HTR-8/SVneo (cell line): ENCODE measurements around the gene ANKRD55.

Source experiments
- DNase-seq: peaks from one replicate; pipeline ENCODE4 v3.0.0; 2011; ENCODE audit warnings: low spot score, mixed read lengths; ENCODE audit not compliant: insufficient read length
- FAIRE-seq: peaks from 2 replicates; lab custom pipeline; 2011; peaks lifted over from hg19 to GRCh38; lab: Jason Lieb, UNC

Gene ANKRD55

DNA sequence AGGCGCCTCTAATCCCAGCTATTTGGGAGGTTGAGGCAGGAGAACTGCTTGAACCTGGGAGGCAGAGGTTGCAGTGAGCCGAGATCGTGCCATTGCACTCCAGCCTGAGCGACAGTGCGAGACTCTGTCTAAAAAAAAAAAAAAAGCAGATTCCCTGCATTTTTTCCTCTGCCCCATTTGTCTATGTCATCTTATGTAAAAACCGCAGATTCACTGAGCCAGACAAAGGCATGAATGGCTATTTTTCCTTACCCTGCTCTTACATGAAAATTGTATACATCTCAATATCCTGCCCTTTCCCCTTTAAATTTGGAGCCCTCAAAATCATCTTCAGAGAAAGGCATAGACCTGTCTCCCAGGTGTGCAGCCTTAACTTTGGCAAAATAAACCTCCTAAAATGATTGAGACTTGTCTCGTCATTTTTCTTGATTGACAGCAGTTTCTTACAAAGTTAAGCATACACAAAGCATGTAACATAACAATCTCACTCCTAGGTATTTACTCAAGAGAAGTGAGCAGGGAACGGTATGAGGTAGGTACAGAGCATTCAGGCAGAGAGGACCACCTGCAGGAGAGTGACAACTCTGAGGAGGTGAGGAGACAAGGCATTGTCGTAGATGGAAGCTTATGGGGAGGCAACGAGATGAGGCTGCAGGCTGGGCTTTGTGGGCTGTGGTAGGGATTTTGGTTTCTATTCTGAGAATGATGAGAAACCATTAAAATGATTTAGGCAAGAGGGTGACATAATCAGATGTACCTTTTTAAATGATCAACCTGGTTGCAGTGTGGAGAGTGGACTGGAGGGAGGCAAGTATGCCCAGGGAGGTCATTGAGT, 172.6 kb downstream of the ANKRD55 start:
- no peak for FAIRE-seq
- no peak for DNase-seq

DNA sequence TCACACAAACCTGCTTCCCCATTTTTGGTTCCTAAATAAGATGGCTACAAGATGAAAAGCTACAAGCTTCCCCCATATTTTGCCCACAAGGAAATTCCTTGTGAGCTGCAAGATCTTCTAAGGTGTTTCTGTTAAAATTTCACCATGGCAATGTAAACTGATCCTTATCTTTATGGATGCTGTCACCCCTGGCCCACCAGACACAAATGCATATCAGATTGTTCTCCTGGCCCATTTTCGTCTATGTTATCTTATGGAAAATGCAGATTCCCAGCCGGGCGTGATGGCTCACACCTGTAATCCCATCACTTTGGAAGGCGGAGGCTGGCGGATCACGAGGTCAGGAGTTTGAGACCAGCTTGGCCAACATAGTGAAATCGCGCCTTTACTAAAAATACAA, 173.3 kb downstream of the ANKRD55 start:
- DNase-seq: no peak
- FAIRE-seq: no peak

DNA sequence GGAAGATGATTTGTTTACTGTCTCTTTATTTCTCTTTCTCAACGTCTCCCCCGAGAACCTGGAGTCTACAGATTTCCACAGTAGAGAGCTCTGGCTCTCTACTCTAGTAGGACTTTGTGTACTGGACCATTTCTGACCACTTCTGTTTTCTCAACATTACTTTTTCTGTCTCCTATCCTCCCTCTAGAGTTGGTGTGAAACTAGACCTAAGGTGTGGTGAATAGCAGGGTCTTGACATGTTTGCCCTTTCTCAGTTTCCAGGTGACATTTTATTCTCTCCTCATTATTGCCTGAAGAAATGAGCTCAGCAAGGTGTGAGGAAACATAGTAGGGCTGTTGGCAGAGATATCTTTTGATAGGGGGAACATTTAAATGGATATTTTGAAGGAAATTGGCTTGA, 176.3 kb downstream of the ANKRD55 start:
- no peak for DNase-seq
- FAIRE-seq: no peak

DNA sequence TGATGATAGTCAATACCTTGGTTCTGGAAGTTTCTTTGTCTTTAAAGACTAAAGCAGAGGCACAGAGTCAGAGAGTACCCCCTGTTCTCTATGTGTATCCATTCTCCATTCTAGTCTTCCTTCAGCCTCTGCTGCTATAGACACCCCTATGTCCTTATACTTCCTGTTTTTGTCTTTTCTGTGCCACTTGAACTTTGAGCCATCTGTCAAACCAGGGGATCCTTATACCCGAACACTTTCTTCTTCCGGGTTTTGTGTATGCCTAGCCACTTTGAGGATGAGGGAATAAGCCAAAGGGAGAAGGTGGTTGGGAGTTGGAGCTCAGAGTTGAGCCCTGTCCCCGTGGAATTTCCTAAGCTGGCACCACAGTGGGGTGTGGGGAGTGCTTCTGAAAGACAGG, 177.3 kb downstream of the ANKRD55 start:
- DNase-seq: no peak
- no peak for FAIRE-seq

DNA sequence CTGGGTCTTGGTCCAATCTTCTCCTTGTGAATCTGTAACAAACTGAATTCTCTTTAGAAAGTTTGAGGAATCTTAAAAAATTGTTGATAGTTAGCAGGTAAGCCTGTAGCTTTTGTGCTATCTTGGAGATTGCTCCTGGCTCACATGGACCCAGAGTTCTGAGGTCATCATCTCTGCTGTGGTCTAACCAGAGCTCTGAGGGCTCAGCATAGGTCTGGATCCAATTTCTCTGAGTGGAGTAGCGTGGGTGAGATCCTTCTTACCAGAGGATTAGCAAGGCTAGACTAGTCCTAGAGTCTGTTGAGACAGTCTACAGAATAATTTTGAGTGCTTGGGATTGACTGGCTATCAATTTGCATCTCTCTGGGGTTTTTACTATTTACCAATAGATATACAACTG, 177.8 kb downstream of the ANKRD55 start:
- DNase-seq: no peak
- FAIRE-seq: no peak

DNA sequence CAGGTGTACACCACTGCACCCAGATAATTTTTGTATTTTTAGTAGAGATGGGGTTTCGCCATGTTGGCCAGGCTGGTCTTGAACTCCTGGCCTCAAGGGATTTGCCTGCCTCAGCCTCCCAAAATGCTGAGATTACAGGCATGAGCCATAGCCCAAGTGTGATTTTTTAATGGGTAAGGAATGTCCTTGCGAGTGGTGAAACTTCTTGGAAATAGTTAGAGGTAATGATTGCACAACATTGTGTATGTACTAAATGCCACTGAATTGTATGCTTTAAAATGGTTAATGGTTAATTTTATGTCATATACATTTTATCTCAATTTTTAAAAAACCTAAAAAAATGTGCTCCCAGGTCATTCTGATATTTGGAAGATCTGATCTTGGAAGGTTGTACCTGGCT, 178.5 kb downstream of the ANKRD55 start:
- DNase-seq (no peak), FAIRE-seq (no peak)

DNA sequence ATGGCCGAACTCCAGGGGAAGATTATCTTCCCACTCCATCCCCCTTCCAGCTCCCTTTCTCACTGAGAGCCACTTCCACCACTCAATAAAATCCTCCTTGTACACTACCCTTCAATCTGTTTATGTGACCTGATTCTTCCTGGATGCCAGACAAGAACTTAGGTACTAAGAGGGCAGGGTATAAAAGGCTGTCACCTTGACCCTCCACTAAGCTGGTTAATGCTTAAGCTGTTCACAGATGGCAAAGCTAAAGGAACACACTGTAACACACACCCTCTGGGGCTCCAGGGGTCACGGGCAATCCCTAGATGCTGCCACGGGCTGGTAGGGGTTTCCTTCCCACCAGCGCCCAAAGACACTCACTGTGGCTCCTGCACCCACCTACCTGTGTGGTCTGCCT, 179.8 kb downstream of the ANKRD55 start:
- FAIRE-seq: no peak
- DNase-seq: no peak

DNA sequence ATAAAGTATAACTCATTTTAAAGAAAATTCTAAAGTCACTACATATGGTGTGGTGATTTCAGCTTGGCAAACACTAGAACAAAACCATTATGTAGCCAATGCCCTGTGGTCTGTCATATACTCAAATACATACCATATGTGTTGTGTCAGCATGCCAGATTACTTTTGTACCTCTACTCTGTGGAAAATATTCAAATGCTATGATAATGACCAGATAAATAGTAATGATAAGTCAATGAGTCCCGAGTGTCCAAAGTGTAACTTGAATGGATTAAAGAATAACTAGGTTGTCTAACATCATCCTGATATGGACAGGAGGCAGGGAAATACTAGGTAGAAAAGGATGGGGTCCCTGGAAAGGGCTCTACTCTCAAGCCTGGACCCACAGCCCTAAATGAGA, 180.4 kb downstream of the ANKRD55 start:
- DNase-seq (no peak), FAIRE-seq (no peak)

DNA sequence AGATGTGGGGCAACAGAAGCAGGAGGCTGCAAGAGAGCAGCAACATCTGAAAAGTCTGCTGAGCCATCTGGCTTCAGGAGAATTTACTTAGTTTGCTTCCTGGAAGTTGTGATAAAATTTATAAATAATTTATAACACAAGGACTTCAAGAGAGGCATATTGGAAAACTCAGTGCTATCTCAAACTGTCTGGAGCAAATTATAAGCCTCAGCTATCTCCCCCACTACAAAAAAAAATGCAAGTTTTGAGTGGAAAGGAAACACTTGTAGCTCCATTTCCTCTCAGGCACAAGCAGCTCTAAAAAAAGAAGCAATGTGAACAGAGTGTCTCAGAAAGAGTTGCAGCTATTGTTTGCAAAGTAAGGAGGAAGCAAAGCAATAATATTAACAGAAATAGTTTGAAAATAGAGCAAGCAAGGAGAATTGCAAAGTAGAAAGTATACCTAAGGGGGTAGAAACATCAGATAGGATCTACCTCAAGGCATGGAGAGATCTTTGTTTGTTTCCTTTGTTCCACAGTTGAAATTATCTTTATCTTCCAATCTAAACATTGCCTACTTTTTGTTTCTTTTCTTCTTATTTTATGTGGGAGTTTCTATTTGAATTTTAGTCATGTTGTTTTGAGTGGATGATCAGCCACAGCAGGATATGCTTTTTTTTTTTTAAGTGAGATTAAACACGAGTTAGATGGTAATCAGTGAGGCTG, 182.4 kb downstream of the ANKRD55 start:
- FAIRE-seq (no peak), DNase-seq (no peak)
